ENCODE measurements around the gene SOX3.

GRCh38 chrX:140477987-140478386 is 26.9 kb downstream of the SOX3 start:
- no peak for TF ChIP-seq YY1 (IDR thresholded peaks at IDR 0.05; ENCODE audit: insufficient read depth, insufficient read length)
- no peak for TF ChIP-seq ZNF274 (IDR thresholded peaks at IDR 0.05; ENCODE audit: low read depth, low read length)
- TF ChIP-seq SUZ12 (IDR thresholded peaks at IDR 0.05; ENCODE audit: extremely low read depth, insufficient read depth, insufficient read length), result no peak
